PC-3 (cell line): Measurements from ENCODE around the gene MAN1B1. TPM values are rescaled to one million over a fixed set of nuclear protein-coding genes. Genes with fewer than 3 reads are reported as not detected.

Experiments used
- ATAC-seq: fragments of 200-7000 bp; cut with Tn5 transposase; 2 replicates; pipeline ENCODE4 v1.9.1; 2020; ENCODE audit warnings: mild to moderate bottlenecking, moderate library complexity
- BruUV-seq: library from RNA; stranded (reverse); fragments of 400-500 nt; replicated peaks from 2 replicates; lab custom pipeline; 2021; lab: Mats Ljungman, UMichigan
- CTCF ChIA-PET: fragments of 300-600 bp; sonication (Branson Sonifier 250); formaldehyde crosslinking; loops from one replicate; lab custom pipeline; 2022; ENCODE audit warnings: antibody characterized with exemption; lab: Charles Lee
- POLR2A ChIA-PET: fragments of 300-600 bp; sonication (Branson Sonifier 250); formaldehyde crosslinking; loops from one replicate; lab custom pipeline; 2022; ENCODE audit warnings: antibody characterized with exemption; ENCODE audit not compliant: unreplicated experiment; lab: Charles Lee
- DNase-seq: peaks from one replicate; pipeline ENCODE4 v3.0.0-alpha.2; 2015
- H2AFZ ChIP-seq: fragments of 300-600 bp; sonication (generic); 2 replicates; pipeline ENCODE4 v1.6.0; 2016; ENCODE audit warnings: antibody characterized with exemption, low read length
- H3F3A ChIP-seq: fragments of 300-600 bp; sonication (generic); one replicate; pipeline ENCODE4 v1.6.0; 2017; ENCODE audit warnings: antibody characterized with exemption, low read length, control low read depth, mild to moderate bottlenecking; ENCODE audit not compliant: unreplicated experiment
- H3K27ac ChIP-seq: fragments of 300-600 bp; sonication (generic); 2 replicates; pipeline ENCODE4 v1.5.1; 2016; ENCODE audit warnings: mild to moderate bottlenecking, low read length
- H3K27me3 ChIP-seq: fragments of 300-600 bp; sonication (generic); 2 replicates; pipeline ENCODE4 v1.6.1; 2016; ENCODE audit warnings: low read length, mixed read lengths
- H3K36me3 ChIP-seq: fragments of 300-600 bp; sonication (generic); 2 replicates; pipeline ENCODE4 v1.6.1; 2016; ENCODE audit warnings: low read depth, mixed run types, low read length, mixed read lengths
- H3K4me1 ChIP-seq: fragments of 300-600 bp; sonication (generic); 2 replicates; pipeline ENCODE4 v1.5.1; 2016; ENCODE audit warnings: low read length; ENCODE audit not compliant: insufficient read depth
- H3K4me2 ChIP-seq: fragments of 300-600 bp; sonication (generic); 2 replicates; pipeline ENCODE4 v1.6.0; 2016; ENCODE audit warnings: low read length
- H3K4me3 ChIP-seq: fragments of 300-600 bp; sonication (generic); 2 replicates; pipeline ENCODE4 v1.5.1; 2016; ENCODE audit warnings: mild to moderate bottlenecking, low read length, mixed read lengths
- H3K79me2 ChIP-seq: fragments of 300-600 bp; sonication (generic); 2 replicates; pipeline ENCODE4 v1.6.1; 2017; ENCODE audit warnings: low read length, mixed read lengths
- H3K9ac ChIP-seq: fragments of 300-600 bp; sonication (generic); 2 replicates; pipeline ENCODE4 v1.6.0; 2016; ENCODE audit warnings: mild to moderate bottlenecking, low read length
- H3K9me2 ChIP-seq: fragments of 300-600 bp; sonication (generic); replicated peaks from 2 replicates; pipeline ENCODE4 v1.6.1; 2016; ENCODE audit warnings: mixed run types, low read length, mixed read lengths
- H3K9me3 ChIP-seq: fragments of 300-600 bp; sonication (generic); 2 replicates; pipeline ENCODE4 v1.6.1; 2016; ENCODE audit warnings: low read length, mixed read lengths
- H4K20me1 ChIP-seq: fragments of 300-600 bp; sonication (generic); 2 replicates; pipeline ENCODE4 v1.6.1; 2016; ENCODE audit warnings: low read length, mixed read lengths
- EZH2 ChIP-seq: fragments of 300-600 bp; sonication (generic); IDR thresholded peaks from one replicate; pipeline ENCODE4 v1.6.1; 2017; ENCODE audit warnings: antibody characterized with exemption, mild to moderate bottlenecking, low read length; ENCODE audit not compliant: unreplicated experiment
- EZH2phosphoT487 ChIP-seq: fragments of 300-600 bp; sonication (generic); IDR thresholded peaks from 2 replicates; pipeline ENCODE4 v1.6.1; 2018; ENCODE audit warnings: mild to moderate bottlenecking, antibody characterized with exemption, low read length, borderline replicate concordance
- intact Hi-C: fragments of 100-400 bp; cut with micrococcal nuclease; formaldehyde crosslinking; loops from 2 replicates; pipeline ENCODE4 v1.9.0; 2023
- total RNA-seq: library from RNA; depleted of rRNA; stranded (reverse); fragments of >200 nt; gene quantifications from 2 replicates; pipeline ENCODE4 v1.2.3, GENCODE V29; 2014
- TF ChIP-seq, protein P1 (sequence below): fragments of 300-600 bp; sonication (generic); conservative IDR thresholded peaks from 2 replicates; pipeline ENCODE4 v1.5.1; 2017; ENCODE audit warnings: antibody characterized with exemption, low read depth, mild to moderate bottlenecking, low read length

MAN1B1 gene
- total RNA-seq, 1 experiment from 2014 or later = 65.5 TPM

GRCh38 chr9:137126786-137127185 lies 40.0 kb downstream of the MAN1B1 start:
- peaks cover 38% of the 10 kb centered on the region for H3K79me2 ChIP-seq
- BruUV-seq = no TSS peak
- intact Hi-C loops = no loop called here

DNA sequence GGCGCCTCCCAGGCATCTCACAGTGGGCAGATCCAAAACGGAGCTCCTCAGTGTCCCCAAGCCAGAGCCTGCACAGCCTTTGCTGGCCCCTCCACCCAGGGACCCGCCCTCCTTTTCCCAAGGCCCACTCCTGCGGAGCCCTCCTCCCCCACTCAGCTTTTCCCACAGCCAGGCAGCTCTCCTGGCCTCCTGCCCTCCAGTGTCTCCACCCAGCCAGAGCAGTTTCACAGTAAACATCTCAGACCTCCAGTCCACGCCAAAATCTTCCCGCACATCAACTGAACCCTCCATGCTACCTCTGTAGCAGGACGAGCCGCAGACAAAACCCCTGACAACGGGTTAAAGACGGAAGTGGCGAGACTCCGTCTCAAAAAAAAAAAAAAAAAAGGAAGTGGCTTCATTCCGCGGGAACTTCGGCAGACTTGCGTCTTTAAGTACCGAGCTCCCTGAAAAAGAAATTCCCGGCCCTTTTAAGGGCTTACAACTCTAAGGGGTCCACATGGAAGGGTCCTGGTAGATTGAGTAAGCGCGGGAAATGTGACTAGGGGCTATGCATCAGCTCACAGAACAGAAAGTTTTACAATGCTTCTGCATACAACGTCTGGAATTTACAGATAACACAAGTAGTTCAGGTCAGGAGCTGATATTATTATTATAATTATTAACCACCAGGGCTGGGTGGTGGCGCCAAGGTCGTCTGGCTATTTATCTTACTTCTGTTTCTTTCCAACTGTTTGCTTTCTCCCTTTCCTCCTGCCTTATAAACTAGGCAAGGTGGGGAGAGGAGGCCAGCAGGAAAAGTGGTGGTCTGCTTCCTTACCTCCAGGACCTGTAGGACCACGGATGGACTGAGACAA lies 40.7 kb downstream of the MAN1B1 start:
- Histone ChIP-seq H3K27ac (no peak overlapping the region), H3K4me3 (peak overlapping the region; percentile 83), H3F3A (no peaks in the 10 kb centered on the region), H4K20me1 (no peaks in the 10 kb centered on the region), H3K27me3 (no peaks in the 10 kb centered on the region), H3K79me2 (peaks cover 38% of the 10 kb centered on the region), H3K9me2 (no peaks in the 10 kb centered on the region), H2AFZ (peak overlapping the region; percentile 54), H3K36me3 (no peaks in the 10 kb centered on the region), H3K4me2 (peak overlapping the region; percentile 100), H3K4me1 (peaks cover 10% of the 10 kb centered on the region; the same call in 1 of the 2 replicates), H3K9ac (peak overlapping the region; percentile 96), H3K9me3 (no peaks in the 10 kb centered on the region)
- ATAC-seq (no peak), DNase-seq (peak; percentile 21)
- ChIA-PET CTCF (interaction anchor here (0.6 kb wide), 2 partner anchors 101 to 397 kb away, joined by 3 to 5 read pairs; no protein-coding TSS in a partner anchor), POLR2A (no interaction called here)
- intact Hi-C loops = no loop called here
- no peak for TF ChIP-seq EZH2phosphoT487
- TF ChIP-seq EZH2 = no peak
- TF ChIP-seq, protein P1, sequence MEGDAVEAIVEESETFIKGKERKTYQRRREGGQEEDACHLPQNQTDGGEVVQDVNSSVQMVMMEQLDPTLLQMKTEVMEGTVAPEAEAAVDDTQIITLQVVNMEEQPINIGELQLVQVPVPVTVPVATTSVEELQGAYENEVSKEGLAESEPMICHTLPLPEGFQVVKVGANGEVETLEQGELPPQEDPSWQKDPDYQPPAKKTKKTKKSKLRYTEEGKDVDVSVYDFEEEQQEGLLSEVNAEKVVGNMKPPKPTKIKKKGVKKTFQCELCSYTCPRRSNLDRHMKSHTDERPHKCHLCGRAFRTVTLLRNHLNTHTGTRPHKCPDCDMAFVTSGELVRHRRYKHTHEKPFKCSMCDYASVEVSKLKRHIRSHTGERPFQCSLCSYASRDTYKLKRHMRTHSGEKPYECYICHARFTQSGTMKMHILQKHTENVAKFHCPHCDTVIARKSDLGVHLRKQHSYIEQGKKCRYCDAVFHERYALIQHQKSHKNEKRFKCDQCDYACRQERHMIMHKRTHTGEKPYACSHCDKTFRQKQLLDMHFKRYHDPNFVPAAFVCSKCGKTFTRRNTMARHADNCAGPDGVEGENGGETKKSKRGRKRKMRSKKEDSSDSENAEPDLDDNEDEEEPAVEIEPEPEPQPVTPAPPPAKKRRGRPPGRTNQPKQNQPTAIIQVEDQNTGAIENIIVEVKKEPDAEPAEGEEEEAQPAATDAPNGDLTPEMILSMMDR = no peak
- BruUV-seq = no TSS peak

More at GRCh38 chr9:137126786-137127185, 40.0 kb downstream of the MAN1B1 start:
- Histone ChIP-seq H3K36me3 (no peaks in the 10 kb centered on the region), H3K4me3 (peak overlapping the region; percentile 83), H3K9me3 (no peaks in the 10 kb centered on the region), H3K4me1 (peaks cover 10% of the 10 kb centered on the region; the same call in 1 of the 2 replicates), H2AFZ (0 out of 2 replicates have a peak overlapping the region, but pooled peaks have one; percentile 54), H3K9ac (peak overlapping the region; percentile 96; the same call in 1 of the 2 replicates), H3K27ac (no peak overlapping the region), H3K9me2 (no peaks in the 10 kb centered on the region), H3K4me2 (peak overlapping the region; percentile 100), H3F3A (no peaks in the 10 kb centered on the region), H4K20me1 (no peaks in the 10 kb centered on the region), H3K27me3 (no peaks in the 10 kb centered on the region)
- DNase-seq = no peak
- ChIA-PET CTCF (no interaction called here), POLR2A (no interaction called here)
- no peak for ATAC-seq
- TF ChIP-seq, protein P1 = no peak
- TF ChIP-seq EZH2phosphoT487 (no peak), EZH2 (no peak)
